H1 (cell line): ENCODE results near the gene TTBK1. TPM values are rescaled to one million over a fixed set of nuclear protein-coding genes. Genes with fewer than 3 reads are reported as not detected.

ENCODE experiments used
- CTCF ChIA-PET: fragments of 300-600 bp; sonication (Branson Sonifier 250); formaldehyde crosslinking; loops from one replicate; lab custom pipeline; 2021; ENCODE audit not compliant: partially characterized antibody; lab: Charles Lee
- POLR2A ChIA-PET: fragments of 300-600 bp; sonication (Branson Sonifier 250); formaldehyde crosslinking; loops from one replicate; lab custom pipeline; 2021; ENCODE audit warnings: inconsistent platforms; ENCODE audit not compliant: partially characterized antibody; lab: Charles Lee
- DNase-seq, 2 experiments: peaks; one replicate each; pipeline versions ENCODE4 v3.0.0 to v3.0.0-alpha.2; 2010 to 2022; ENCODE audit warnings: low spot score in 2 of 2, low read depth in 1 of 2, mixed read lengths in 1 of 2
- FAIRE-seq: peaks from 2 replicates; lab custom pipeline; 2011; peaks lifted over from hg19 to GRCh38; lab: Jason Lieb, UNC
- H2AFZ ChIP-seq: 2 replicates; pipeline ENCODE4 v1.8.1; 2012; ENCODE audit warnings: low read length, inconsistent platforms
- H2AK5ac ChIP-seq: 2 replicates; pipeline ENCODE4 v1.6.1; 2013; ENCODE audit warnings: low read depth, low read length
- H2BK120ac ChIP-seq: replicated peaks from 2 replicates; pipeline ENCODE3; 2013; ENCODE audit warnings: low read depth, low read length, inconsistent platforms
- H2BK12ac ChIP-seq: 2 replicates; pipeline ENCODE4 v1.6.1; 2013; ENCODE audit warnings: low read depth, low read length
- H2BK15ac ChIP-seq: 2 replicates; pipeline ENCODE4 v1.6.1; 2013; ENCODE audit warnings: low read length
- H2BK20ac ChIP-seq: 2 replicates; pipeline ENCODE4 v1.6.1; 2013; ENCODE audit warnings: low read length
- H2BK5ac ChIP-seq: 2 replicates; pipeline ENCODE4 v1.6.1; 2013; ENCODE audit warnings: low read depth, low read length
- H3K14ac ChIP-seq: 2 replicates; pipeline ENCODE4 v1.6.1; 2013; ENCODE audit warnings: inconsistent platforms; ENCODE audit not compliant: insufficient read length
- H3K18ac ChIP-seq: 2 replicates; pipeline ENCODE4 v1.6.1; 2013; ENCODE audit warnings: low read length; ENCODE audit errors: extremely low read depth
- H3K23ac ChIP-seq: 2 replicates; pipeline ENCODE4 v1.6.1; 2013; ENCODE audit warnings: inconsistent platforms; ENCODE audit not compliant: insufficient read length
- H3K23me2 ChIP-seq: 2 replicates; pipeline ENCODE4 v1.6.1; 2013; ENCODE audit warnings: low read depth, low read length
- H3K27ac ChIP-seq: 2 replicates; pipeline ENCODE4 v1.6.1; 2011; ENCODE audit warnings: low read depth, low read length, inconsistent platforms
- H3K27me3 ChIP-seq, 4 experiments: replicated peaks in 1 of 4; 1 replicate in 1 of 4; 2 replicates in 3 of 4; pipeline versions ENCODE4 v1.6.1 to v1.8.1; 2011 to 2013; ENCODE audit warnings: low read length in 3 of 4, mild to moderate bottlenecking in 3 of 4, inconsistent platforms in 2 of 4, mixed read lengths in 2 of 4, moderate library complexity in 1 of 4; ENCODE audit not compliant: control insufficient read depth in 3 of 4, insufficient read depth in 3 of 4; ENCODE audit errors: extremely low read depth in 1 of 4
- H3K36me3 ChIP-seq, 4 experiments: 2 replicates each; pipeline versions ENCODE4 v1.6.1 to v1.8.1; 2011 to 2013; ENCODE audit warnings: mild to moderate bottlenecking in 4 of 4, low read length in 3 of 4, moderate library complexity in 2 of 4, control low read depth in 1 of 4, inconsistent platforms in 1 of 4; ENCODE audit not compliant: insufficient read depth in 4 of 4, control insufficient read depth in 2 of 4
- H3K4ac ChIP-seq: replicated peaks from 2 replicates; pipeline ENCODE3; 2013; ENCODE audit warnings: low read length, low read depth, mixed read lengths, inconsistent platforms; ENCODE audit not compliant: insufficient read length
- H3K4me1 ChIP-seq, 4 experiments: replicated peaks in 1 of 4; 1 replicate in 1 of 4; 2 replicates in 3 of 4; pipeline versions ENCODE4 v1.6.1 to v1.8.1; 2011 to 2013; ENCODE audit warnings: low read length in 3 of 4, inconsistent platforms in 2 of 4, mixed read lengths in 1 of 4; ENCODE audit not compliant: insufficient read depth in 4 of 4, control insufficient read depth in 3 of 4
- H3K4me2 ChIP-seq, 2 experiments: 2 replicates each; pipeline versions ENCODE4 v1.6.1 to v1.8.1; 2011 to 2013; ENCODE audit warnings: low read depth in 2 of 2, low read length in 2 of 2, control low read depth in 1 of 2, inconsistent platforms in 1 of 2, mild to moderate bottlenecking in 1 of 2; ENCODE audit not compliant: insufficient read depth in 1 of 2
- H3K4me3 ChIP-seq, 4 experiments: fragments of 200-600, 300-600 bp in 1 of 4; sonication (generic), shearing (Covaris generic), sonication (Bioruptor Twin) in 1 of 4; 2 replicates each; pipeline versions ENCODE4 v1.5.1 to v1.8.1; 2011 to 2016; ENCODE audit warnings: low read length in 4 of 4, low read depth in 3 of 4, control low read depth in 2 of 4, inconsistent platforms in 2 of 4, mild to moderate bottlenecking in 2 of 4, mixed read lengths in 1 of 4, moderate library complexity in 1 of 4; ENCODE audit not compliant: insufficient read depth in 2 of 4; ENCODE audit errors: extremely low read depth in 1 of 4
- H3K56ac ChIP-seq: replicated peaks from 2 replicates; pipeline ENCODE3; 2013; ENCODE audit warnings: low read depth, mild to moderate bottlenecking, mixed read lengths, low read length, inconsistent platforms; ENCODE audit not compliant: insufficient read length
- H3K79me1 ChIP-seq: 2 replicates; pipeline ENCODE4 v1.6.1; 2013; ENCODE audit warnings: low read depth, low read length, control low read depth
- H3K79me2 ChIP-seq, 2 experiments: 2 replicates each; pipeline versions ENCODE4 v1.6.1 to v1.8.1; 2012 to 2013; ENCODE audit warnings: low read length in 2 of 2, mild to moderate bottlenecking in 2 of 2, inconsistent platforms in 1 of 2; ENCODE audit not compliant: insufficient read depth in 2 of 2, control insufficient read depth in 1 of 2
- H3K9ac ChIP-seq, 4 experiments: replicated peaks in 1 of 4; 1 replicate in 1 of 4; 2 replicates in 3 of 4; pipeline versions ENCODE4 v1.6.1 to v1.8.1; 2011 to 2013; ENCODE audit warnings: low read depth in 3 of 4, low read length in 3 of 4, control low read depth in 2 of 4, mild to moderate bottlenecking in 2 of 4, moderate library complexity in 2 of 4, inconsistent platforms in 1 of 4; ENCODE audit errors: extremely low read depth in 1 of 4
- H3K9me3 ChIP-seq, 2 experiments: 2 replicates each; pipeline versions ENCODE4 v1.6.1 to v1.8.1; 2012 to 2013; ENCODE audit warnings: mild to moderate bottlenecking in 2 of 2, moderate library complexity in 2 of 2, control low read depth in 1 of 2, inconsistent platforms in 1 of 2, low read depth in 1 of 2, low read length in 1 of 2, mixed read lengths in 1 of 2; ENCODE audit not compliant: insufficient read depth in 2 of 2
- H4K20me1 ChIP-seq, 2 experiments: replicated peaks in 1 of 2; 2 replicates each; pipeline versions ENCODE3 to v1.8.1; 2011 to 2013; ENCODE audit warnings: inconsistent platforms in 2 of 2, low read length in 2 of 2, mild to moderate bottlenecking in 1 of 2; ENCODE audit not compliant: insufficient read depth in 2 of 2, control insufficient read depth in 1 of 2
- H4K5ac ChIP-seq: 2 replicates; pipeline ENCODE4 v1.6.1; 2013; ENCODE audit warnings: low read length, low read depth, mixed read lengths, inconsistent platforms; ENCODE audit not compliant: insufficient read length
- H4K8ac ChIP-seq: 2 replicates; pipeline ENCODE4 v1.8.0; 2013; ENCODE audit warnings: mild to moderate bottlenecking, moderate library complexity, low read length, inconsistent platforms; ENCODE audit not compliant: insufficient read depth; ENCODE audit errors: extremely low read depth
- H4K91ac ChIP-seq: replicated peaks from 2 replicates; pipeline ENCODE3; 2013; ENCODE audit warnings: low read length, mixed read lengths, inconsistent platforms; ENCODE audit not compliant: insufficient read length
- BRCA1 ChIP-seq: IDR thresholded peaks from 2 replicates; pipeline ENCODE4 v1.6.1; 2012; ENCODE audit warnings: low read depth, low read length, improper control_type of control experiment
- CBX5 ChIP-seq: fragments of 300-800, 300-1000 bp; sonication (generic); IDR thresholded peaks from 2 replicates; pipeline ENCODE4 v1.7.1; 2016; ENCODE audit warnings: antibody characterized with exemption, low read length, low read depth
- CHD2 ChIP-seq: IDR thresholded peaks from 2 replicates; pipeline ENCODE4 v1.6.1; 2012; ENCODE audit warnings: low read length, improper control_type of control experiment
- GABPA ChIP-seq: IDR thresholded peaks from 2 replicates; pipeline ENCODE4 v1.6.1; 2011; ENCODE audit warnings: mild to moderate bottlenecking, low read length, moderate library complexity, borderline replicate concordance; ENCODE audit not compliant: insufficient read depth
- MAFK ChIP-seq: IDR thresholded peaks from 2 replicates; pipeline ENCODE4 v1.6.1; 2012; ENCODE audit warnings: low read depth, mild to moderate bottlenecking, improper control_type of control experiment, low read length
- RAD21 ChIP-seq, 2 experiments: IDR thresholded peaks in 1 of 2; conservative IDR thresholded peaks in 1 of 2; 2 replicates each; pipeline ENCODE4 v1.6.1; 2011; ENCODE audit warnings: low read depth in 2 of 2, low read length in 2 of 2, improper control_type of control experiment in 1 of 2, inconsistent platforms in 1 of 2, mild to moderate bottlenecking in 1 of 2, moderate library complexity in 1 of 2
- RNF2 ChIP-seq: fragments of 200-900, 300-1000 bp; sonication (generic); IDR thresholded peaks from 2 replicates; pipeline ENCODE4 v1.7.1; 2016; ENCODE audit warnings: borderline replicate concordance, low read depth, mild to moderate bottlenecking, antibody characterized with exemption, low read length; ENCODE audit not compliant: poor library complexity, severe bottlenecking; ENCODE audit errors: missing control alignments
- SIRT6 ChIP-seq: IDR thresholded peaks from one replicate; pipeline ENCODE4 v1.7.1; 2012; ENCODE audit warnings: low read length, inconsistent platforms
- SIX5 ChIP-seq: IDR thresholded peaks from 2 replicates; pipeline ENCODE4 v1.6.1; 2011; ENCODE audit warnings: mild to moderate bottlenecking, low read depth, low read length
- ZNF274 ChIP-seq: IDR thresholded peaks from 2 replicates; pipeline ENCODE4 v1.7.0; 2012; ENCODE audit warnings: low read length, borderline replicate concordance; ENCODE audit errors: extremely low read depth
- WGBS, 2 experiments: shearing (Covaris generic) in 1 of 2; methylation state at CpG; one replicate each; pipeline versions ENCODE4 v1.1.6 to v1.1.7; 2013 to 2015; ENCODE audit warnings: low lambda C conversion rate in 2 of 2, mixed read lengths in 2 of 2, inconsistent platforms in 1 of 2, low coverage in 1 of 2, missing lambda C conversion rate in 1 of 2; ENCODE audit not compliant: insufficient replicate concordance in 2 of 2, insufficient coverage in 1 of 2, insufficient read length in 1 of 2; ENCODE audit errors: extremely low coverage in 1 of 2, missing lambda C conversion rate in 1 of 2; 5-methylcytosine and 5-hydroxymethylcytosine counted together
- polyA plus RNA-seq, 7 experiments: library from polyadenylated mRNA; depleted of rRNA in 3 of 7; stranded (reverse) in 5 of 7; unstranded in 2 of 7; fragments of >200 nt in 5 of 7; fragments of 200-250 nt in 2 of 7; gene quantifications; 1 replicate in 5 of 7; 2 replicates in 1 of 7; 4 replicates in 1 of 7; pipeline versions ENCODE4 v1.2.1 to v1.2.3, GENCODE V29; 2011 to 2013; ENCODE audit warnings: missing spikeins in 2 of 7, mixed read lengths in 2 of 7
- total RNA-seq: library from RNA; stranded (reverse); fragmentation: NEBNext Ultra II Directional; extraction: Animal tissue kit (Norgen Biotek cat#: 25700); gene quantifications from 2 replicates; pipeline ENCODE4 v1.2.1, GENCODE V29; 2021

The TTBK1 gene
- total and polyA plus RNA-seq, 2 of the 8 experiments (the other 6 are each of a cell fraction or from before 2014, with no cell fraction given): 0.53 to 1.6 TPM

DNA sequence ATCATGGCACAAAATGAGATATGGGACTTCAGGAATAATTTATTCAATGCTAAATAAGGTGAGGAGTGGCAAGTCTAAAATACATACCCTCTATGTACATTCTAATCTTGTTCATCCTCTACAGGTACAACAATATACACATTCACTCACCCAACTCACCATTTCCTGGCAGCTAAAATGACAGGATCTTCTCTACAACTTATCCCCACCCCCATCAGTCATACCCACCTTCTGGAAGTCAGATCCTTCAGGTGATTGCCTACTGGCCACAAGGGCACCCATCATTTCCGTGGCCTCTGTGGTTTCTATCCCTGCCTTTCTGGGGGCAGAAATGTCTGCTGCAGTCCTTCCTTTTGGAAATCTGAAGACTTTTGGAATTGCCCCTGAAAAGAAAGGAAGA lies 88.2 kb downstream of the TTBK1 start:
- Histone ChIP-seq H3K23me2 (no peaks in the 10 kb centered on the region), H2BK5ac (no peak overlapping the region), H3K79me1 (no peaks in the 10 kb centered on the region), H3K23ac (no peak overlapping the region), H3K56ac (no peak overlapping the region), H2AK5ac (no peak overlapping the region), H3K14ac (no peak overlapping the region), H3K4ac (no peak overlapping the region), H4K5ac (no peak overlapping the region), H2BK20ac (no peak overlapping the region), H3K4me2 (no peak overlapping the region), H2AFZ (no peak overlapping the region), H3K27ac (no peak overlapping the region), H3K27me3 (no peaks in the 10 kb centered on the region), H4K91ac (no peak overlapping the region), H4K8ac (no peak overlapping the region), H2BK15ac (no peak overlapping the region), H3K36me3 (peaks cover 0 to 1% (median 0%) of the 10 kb centered on the region in 4 experiments; a peak in 1 of 8 replicates), H3K4me1 (no peaks in the 10 kb centered on the region; a peak in 1 of 7 replicates), H2BK12ac (no peak overlapping the region), H3K4me3 (no peak overlapping the region), H3K79me2 (no peaks in the 10 kb centered on the region), H2BK120ac (no peak overlapping the region), H3K18ac (no peak overlapping the region), H3K9ac (no peak overlapping the region), H3K9me3 (no peaks in the 10 kb centered on the region), H4K20me1 (no peaks in the 10 kb centered on the region)
- no peak for TF ChIP-seq RAD21 (IDR thresholded peaks at IDR 0.05 in 1 of 2, conservative IDR thresholded peaks at IDR 0.05 in 1 of 2; ENCODE audit: low read depth in 2 of 2, low read length in 2 of 2)
- TF ChIP-seq CBX5: no peak
- no peak for TF ChIP-seq GABPA
- TF ChIP-seq CHD2: no peak
- no peak for TF ChIP-seq SIX5
- TF ChIP-seq BRCA1: no peak
- TF ChIP-seq ZNF274: no peak
- TF ChIP-seq RNF2: no peak
- TF ChIP-seq MAFK: no peak
- no peak for TF ChIP-seq SIRT6
- FAIRE-seq: no peak
- POLR2A ChIA-PET: no interaction called here
- no peak for DNase-seq
- CTCF ChIA-PET: interaction anchor here (0.7 to 1.4 kb wide), 2 partner anchors 14 to 66 kb away, joined by 3 to 4 read pairs; no protein-coding TSS in a partner anchor
- WGBS, 2 experiments: 82% methylated on average over 1 of the region's 1 CpG; no CpG with 5 or more reads in 1 of the 2 experiments
